ENCODE measurements around the gene RARG.
A peak's percentile ranks its signal among the peaks of the same experiment; 100 is the strongest.

The RARG gene

GRCh38 chr12:53214687-53215455 lies 17.1 kb downstream of the RARG start:
- TF ChIP-seq USF1 (IDR thresholded peaks at IDR 0.05), result no peak
- no peak for TF ChIP-seq TAF1 (IDR thresholded peaks at IDR 0.05; ENCODE audit: low read depth)
- TF ChIP-seq FOXM1 (IDR thresholded peaks at IDR 0.05; ENCODE audit: borderline replicate concordance, low read depth), result no peak
- TF ChIP-seq EGR1 (IDR thresholded peaks at IDR 0.05), result no peak
- TF ChIP-seq TEAD4 (IDR thresholded peaks at IDR 0.05), result no peak
- no peak for TF ChIP-seq TCF12 (IDR thresholded peaks at IDR 0.05; ENCODE audit: low read depth)
- TF ChIP-seq CEBPB (IDR thresholded peaks at IDR 0.05), result no peak
- TF ChIP-seq, protein P1, sequence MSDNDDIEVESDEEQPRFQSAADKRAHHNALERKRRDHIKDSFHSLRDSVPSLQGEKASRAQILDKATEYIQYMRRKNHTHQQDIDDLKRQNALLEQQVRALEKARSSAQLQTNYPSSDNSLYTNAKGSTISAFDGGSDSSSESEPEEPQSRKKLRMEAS (IDR thresholded peaks at IDR 0.05), result no peak
- no peak for TF ChIP-seq NFIC (IDR thresholded peaks at IDR 0.05)
- TF ChIP-seq ZBTB7A (IDR thresholded peaks at IDR 0.05; ENCODE audit: low read depth), result no peak
- TF ChIP-seq REST (IDR thresholded peaks at IDR 0.05; ENCODE audit: low read depth), result no peak
- no peak for TF ChIP-seq YY1 (IDR thresholded peaks at IDR 0.05; ENCODE audit: low read depth)
- TF ChIP-seq CREB1 (IDR thresholded peaks at IDR 0.05; ENCODE audit: low read depth), result no peak
- TF ChIP-seq RAD21 (IDR thresholded peaks at IDR 0.05; ENCODE audit: low read depth), result no peak
- no peak for TF ChIP-seq EP300 (IDR thresholded peaks at IDR 0.05; ENCODE audit: borderline replicate concordance)

GRCh38 chr12:53214221-53214620 lies 17.8 kb downstream of the RARG start:
- TF ChIP-seq, protein P1 (IDR thresholded peaks at IDR 0.05), result no peak
- TF ChIP-seq YY1 (IDR thresholded peaks at IDR 0.05; ENCODE audit: low read depth), result no peak
- TF ChIP-seq EP300 (IDR thresholded peaks at IDR 0.05; ENCODE audit: borderline replicate concordance), result no peak
- TF ChIP-seq TAF1 (IDR thresholded peaks at IDR 0.05; ENCODE audit: low read depth), result no peak
- no peak for TF ChIP-seq REST (IDR thresholded peaks at IDR 0.05; ENCODE audit: low read depth)
- no peak for TF ChIP-seq FOXM1 (IDR thresholded peaks at IDR 0.05; ENCODE audit: borderline replicate concordance, low read depth)
- TF ChIP-seq TEAD4 (IDR thresholded peaks at IDR 0.05), result no peak
- no peak for TF ChIP-seq NFIC (IDR thresholded peaks at IDR 0.05)
- no peak for TF ChIP-seq RAD21 (IDR thresholded peaks at IDR 0.05; ENCODE audit: low read depth)
- no peak for TF ChIP-seq EGR1 (IDR thresholded peaks at IDR 0.05)
- no peak for TF ChIP-seq ZBTB7A (IDR thresholded peaks at IDR 0.05; ENCODE audit: low read depth)
- no peak for TF ChIP-seq CEBPB (IDR thresholded peaks at IDR 0.05)
- no peak for TF ChIP-seq TCF12 (IDR thresholded peaks at IDR 0.05; ENCODE audit: low read depth)
- TF ChIP-seq USF1 (IDR thresholded peaks at IDR 0.05), result no peak
- TF ChIP-seq CREB1 (IDR thresholded peaks at IDR 0.05; ENCODE audit: low read depth), result no peak

- no peak for TF ChIP-seq TAF1 (IDR thresholded peaks at IDR 0.05; ENCODE audit: low read depth)
- no peak for TF ChIP-seq USF1 (IDR thresholded peaks at IDR 0.05)
- no peak for TF ChIP-seq NFIC (IDR thresholded peaks at IDR 0.05)
- TF ChIP-seq, protein P1 (IDR thresholded peaks at IDR 0.05), result no peak
- no peak for TF ChIP-seq CREB1 (IDR thresholded peaks at IDR 0.05; ENCODE audit: low read depth)
- peak; percentile 59; the same call in 1 of the 2 replicates for TF ChIP-seq YY1 (IDR thresholded peaks at IDR 0.05; ENCODE audit: low read depth)
- TF ChIP-seq EP300 (IDR thresholded peaks at IDR 0.05; ENCODE audit: borderline replicate concordance), result no peak
- TF ChIP-seq RAD21 (IDR thresholded peaks at IDR 0.05; ENCODE audit: low read depth), result peak; percentile 100
- no peak for TF ChIP-seq FOXM1 (IDR thresholded peaks at IDR 0.05; ENCODE audit: borderline replicate concordance, low read depth)
- no peak for TF ChIP-seq TCF12 (IDR thresholded peaks at IDR 0.05; ENCODE audit: low read depth)
- no peak; the same call in 1 of the 2 replicates for TF ChIP-seq EGR1 (IDR thresholded peaks at IDR 0.05)
- no peak for TF ChIP-seq TEAD4 (IDR thresholded peaks at IDR 0.05)
- no peak for TF ChIP-seq CEBPB (IDR thresholded peaks at IDR 0.05)
- no peak for TF ChIP-seq REST (IDR thresholded peaks at IDR 0.05; ENCODE audit: low read depth)
- TF ChIP-seq ZBTB7A (IDR thresholded peaks at IDR 0.05; ENCODE audit: low read depth), result peak; percentile 92
These were observed 18.7 kb downstream of the RARG start for GRCh38 chr12:53213348-53213747.

Measured in Ishikawa (cell line).